ENCODE results near the gene PALM.

- TF ChIP-seq POLR2AphosphoS5 (IDR thresholded peaks at IDR 0.05): no peak
- TF ChIP-seq POLR2A (IDR thresholded peaks at IDR 0.05; ENCODE audit: low read depth): no peak
- TF ChIP-seq, protein P1, sequence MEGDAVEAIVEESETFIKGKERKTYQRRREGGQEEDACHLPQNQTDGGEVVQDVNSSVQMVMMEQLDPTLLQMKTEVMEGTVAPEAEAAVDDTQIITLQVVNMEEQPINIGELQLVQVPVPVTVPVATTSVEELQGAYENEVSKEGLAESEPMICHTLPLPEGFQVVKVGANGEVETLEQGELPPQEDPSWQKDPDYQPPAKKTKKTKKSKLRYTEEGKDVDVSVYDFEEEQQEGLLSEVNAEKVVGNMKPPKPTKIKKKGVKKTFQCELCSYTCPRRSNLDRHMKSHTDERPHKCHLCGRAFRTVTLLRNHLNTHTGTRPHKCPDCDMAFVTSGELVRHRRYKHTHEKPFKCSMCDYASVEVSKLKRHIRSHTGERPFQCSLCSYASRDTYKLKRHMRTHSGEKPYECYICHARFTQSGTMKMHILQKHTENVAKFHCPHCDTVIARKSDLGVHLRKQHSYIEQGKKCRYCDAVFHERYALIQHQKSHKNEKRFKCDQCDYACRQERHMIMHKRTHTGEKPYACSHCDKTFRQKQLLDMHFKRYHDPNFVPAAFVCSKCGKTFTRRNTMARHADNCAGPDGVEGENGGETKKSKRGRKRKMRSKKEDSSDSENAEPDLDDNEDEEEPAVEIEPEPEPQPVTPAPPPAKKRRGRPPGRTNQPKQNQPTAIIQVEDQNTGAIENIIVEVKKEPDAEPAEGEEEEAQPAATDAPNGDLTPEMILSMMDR (IDR thresholded peaks at IDR 0.05): no peak
- TF ChIP-seq EP300 (IDR thresholded peaks at IDR 0.05): no peak
Observed at GRCh38 chr19:789701-790060, 80.9 kb downstream of the PALM start.
